ENCODE measurements around the gene ADCY2.

ADCY2 gene

DNA sequence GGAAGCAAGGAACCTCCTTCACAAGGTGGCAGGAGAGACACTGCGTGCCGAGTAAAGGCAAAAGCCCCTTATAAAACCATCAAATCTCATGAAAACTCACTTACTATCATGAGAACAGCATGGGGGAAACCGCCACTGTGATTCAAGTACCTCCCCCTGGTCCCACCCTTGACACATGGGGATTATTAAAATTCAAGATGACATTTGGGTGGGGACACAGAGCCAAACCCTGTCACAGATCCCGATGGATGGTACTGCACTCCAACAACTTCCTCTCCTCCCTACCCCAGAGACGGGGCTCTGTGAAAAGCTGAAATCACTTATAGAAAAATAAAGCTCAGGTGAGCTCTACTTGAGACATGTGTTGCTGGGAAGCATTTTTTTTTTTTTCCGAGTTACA is 10.3 kb upstream of the ADCY2 start:
- TF ChIP-seq, protein P1, sequence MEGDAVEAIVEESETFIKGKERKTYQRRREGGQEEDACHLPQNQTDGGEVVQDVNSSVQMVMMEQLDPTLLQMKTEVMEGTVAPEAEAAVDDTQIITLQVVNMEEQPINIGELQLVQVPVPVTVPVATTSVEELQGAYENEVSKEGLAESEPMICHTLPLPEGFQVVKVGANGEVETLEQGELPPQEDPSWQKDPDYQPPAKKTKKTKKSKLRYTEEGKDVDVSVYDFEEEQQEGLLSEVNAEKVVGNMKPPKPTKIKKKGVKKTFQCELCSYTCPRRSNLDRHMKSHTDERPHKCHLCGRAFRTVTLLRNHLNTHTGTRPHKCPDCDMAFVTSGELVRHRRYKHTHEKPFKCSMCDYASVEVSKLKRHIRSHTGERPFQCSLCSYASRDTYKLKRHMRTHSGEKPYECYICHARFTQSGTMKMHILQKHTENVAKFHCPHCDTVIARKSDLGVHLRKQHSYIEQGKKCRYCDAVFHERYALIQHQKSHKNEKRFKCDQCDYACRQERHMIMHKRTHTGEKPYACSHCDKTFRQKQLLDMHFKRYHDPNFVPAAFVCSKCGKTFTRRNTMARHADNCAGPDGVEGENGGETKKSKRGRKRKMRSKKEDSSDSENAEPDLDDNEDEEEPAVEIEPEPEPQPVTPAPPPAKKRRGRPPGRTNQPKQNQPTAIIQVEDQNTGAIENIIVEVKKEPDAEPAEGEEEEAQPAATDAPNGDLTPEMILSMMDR (IDR thresholded peaks at IDR 0.05; ENCODE audit: insufficient read depth, low read depth, low read length, missing control alignments), result no peak
- DNase-seq (ENCODE audit: low read depth), result no peak

DNA sequence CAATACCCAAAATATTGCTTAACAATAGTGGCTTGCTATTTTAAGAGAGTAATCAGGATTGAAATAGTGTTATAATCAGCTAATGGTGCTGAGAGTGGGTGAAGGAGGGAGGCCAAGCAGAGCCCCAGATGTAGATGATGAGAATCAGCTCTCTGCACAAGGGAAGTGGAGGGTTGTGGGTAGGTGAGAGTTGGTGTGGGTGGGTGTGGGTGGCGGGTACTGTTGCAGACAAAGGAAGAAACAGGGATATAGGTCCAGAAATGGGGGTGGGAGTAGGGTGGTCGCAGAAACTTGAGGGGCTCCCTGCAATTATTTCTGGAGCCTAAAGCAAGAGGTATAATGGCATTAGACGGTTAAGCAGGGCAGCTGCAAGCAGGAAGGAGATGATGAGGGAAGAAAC is 7.4 kb upstream of the ADCY2 start:
- TF ChIP-seq, protein P1 (IDR thresholded peaks at IDR 0.05; ENCODE audit: insufficient read depth, low read depth, low read length, missing control alignments), result no peak
- H3K4me3 ChIP-seq (ENCODE audit: low read length), result no peak overlapping the region
- DNase-seq (ENCODE audit: low read depth), result no peak

More for the DNA sequence above, 10.3 kb upstream of the ADCY2 start:
- H3K4me3 ChIP-seq (ENCODE audit: low read length), result no peak overlapping the region

DNA sequence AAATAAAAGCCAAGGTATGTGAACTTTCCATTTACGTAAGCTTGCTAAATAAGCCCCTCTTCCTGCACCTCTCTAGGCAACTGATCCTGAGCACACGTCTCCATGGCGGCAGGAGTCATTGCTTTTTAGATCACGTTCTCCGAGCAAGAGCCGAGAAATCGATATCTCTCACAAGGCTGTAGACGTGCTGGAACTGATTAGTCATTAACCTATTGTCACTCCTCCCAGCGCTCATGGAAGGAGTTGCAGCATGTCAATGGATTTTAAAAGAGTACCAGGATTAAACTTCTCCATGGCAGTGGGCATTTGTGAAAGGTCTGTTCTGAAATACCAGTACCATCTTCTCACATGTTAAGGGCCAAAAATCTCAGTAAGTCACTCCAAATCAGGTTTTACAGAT is 4.7 kb upstream of the ADCY2 start:
- TF ChIP-seq, protein P1 (IDR thresholded peaks at IDR 0.05; ENCODE audit: insufficient read depth, low read depth, low read length, missing control alignments), result peak; percentile 20
- no peak overlapping the region for H3K4me3 ChIP-seq (ENCODE audit: low read length)
- DNase-seq (ENCODE audit: low read depth), result peak; percentile 4

DNA sequence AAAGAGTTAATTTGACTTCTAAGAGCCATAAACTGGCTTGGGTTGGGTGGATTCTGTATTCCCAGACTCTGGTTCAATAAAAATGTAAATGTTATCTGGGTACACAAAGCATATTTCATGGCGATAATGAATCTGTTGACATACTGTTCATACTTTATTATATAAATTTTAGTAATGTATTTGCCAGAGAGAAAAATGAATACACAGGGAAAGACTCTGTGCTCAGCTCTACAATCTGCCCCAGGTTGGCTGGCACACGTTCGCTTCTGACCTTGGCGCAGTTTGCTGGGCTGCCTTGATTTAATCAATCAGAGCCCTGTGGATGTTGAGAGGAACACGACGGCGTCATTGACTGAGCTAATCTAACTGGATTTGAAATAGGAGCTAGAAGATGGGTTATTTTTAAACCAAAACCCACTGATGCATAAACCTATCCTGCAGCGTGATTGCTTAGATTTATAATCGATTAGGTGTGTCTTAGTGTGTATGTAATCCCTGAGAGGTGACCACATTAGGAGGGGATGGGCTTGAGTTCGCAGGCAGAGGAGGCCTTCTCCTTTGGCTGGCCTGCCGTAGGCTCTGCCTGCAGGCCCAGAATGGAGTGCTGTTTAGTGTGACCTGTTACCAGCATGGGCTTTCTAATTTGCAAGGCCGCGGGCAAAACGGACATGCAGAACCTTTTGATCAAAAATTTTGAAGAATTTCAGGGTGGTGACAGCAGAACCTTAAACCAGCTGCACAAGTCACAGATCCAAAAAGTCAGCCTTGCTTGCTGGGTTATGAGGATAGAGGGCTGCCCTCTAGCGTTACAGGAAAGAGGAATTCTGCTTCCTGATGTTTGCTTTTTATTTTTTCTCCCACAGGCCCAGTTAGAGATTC is 3.9 kb upstream of the ADCY2 start:
- no peak overlapping the region for H3K4me3 ChIP-seq (ENCODE audit: low read length)
- peak; percentile 44 for DNase-seq (ENCODE audit: low read depth)
- TF ChIP-seq, protein P1 (IDR thresholded peaks at IDR 0.05; ENCODE audit: insufficient read depth, low read depth, low read length, missing control alignments), result peak; percentile 68

DNA sequence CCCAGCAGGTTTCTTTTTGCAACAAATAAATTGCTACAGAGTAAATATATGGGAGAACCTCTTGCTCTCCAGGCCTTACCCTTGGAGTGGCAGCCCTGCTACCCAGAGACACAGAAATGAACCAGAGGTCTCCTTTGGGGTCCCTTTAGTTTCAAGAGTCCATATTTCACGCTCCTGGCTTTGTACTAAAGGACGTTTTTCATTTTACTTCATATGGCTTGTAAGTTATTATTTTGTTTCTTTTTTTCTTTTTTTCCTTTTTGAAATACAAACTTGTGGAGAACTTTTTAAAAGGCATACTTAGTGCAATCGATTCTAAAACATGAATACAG is 3.3 kb upstream of the ADCY2 start:
- DNase-seq (ENCODE audit: low read depth), result no peak
- TF ChIP-seq, protein P1 (IDR thresholded peaks at IDR 0.05; ENCODE audit: insufficient read depth, low read depth, low read length, missing control alignments), result no peak
- H3K4me3 ChIP-seq (ENCODE audit: low read length), result no peak overlapping the region

DNA sequence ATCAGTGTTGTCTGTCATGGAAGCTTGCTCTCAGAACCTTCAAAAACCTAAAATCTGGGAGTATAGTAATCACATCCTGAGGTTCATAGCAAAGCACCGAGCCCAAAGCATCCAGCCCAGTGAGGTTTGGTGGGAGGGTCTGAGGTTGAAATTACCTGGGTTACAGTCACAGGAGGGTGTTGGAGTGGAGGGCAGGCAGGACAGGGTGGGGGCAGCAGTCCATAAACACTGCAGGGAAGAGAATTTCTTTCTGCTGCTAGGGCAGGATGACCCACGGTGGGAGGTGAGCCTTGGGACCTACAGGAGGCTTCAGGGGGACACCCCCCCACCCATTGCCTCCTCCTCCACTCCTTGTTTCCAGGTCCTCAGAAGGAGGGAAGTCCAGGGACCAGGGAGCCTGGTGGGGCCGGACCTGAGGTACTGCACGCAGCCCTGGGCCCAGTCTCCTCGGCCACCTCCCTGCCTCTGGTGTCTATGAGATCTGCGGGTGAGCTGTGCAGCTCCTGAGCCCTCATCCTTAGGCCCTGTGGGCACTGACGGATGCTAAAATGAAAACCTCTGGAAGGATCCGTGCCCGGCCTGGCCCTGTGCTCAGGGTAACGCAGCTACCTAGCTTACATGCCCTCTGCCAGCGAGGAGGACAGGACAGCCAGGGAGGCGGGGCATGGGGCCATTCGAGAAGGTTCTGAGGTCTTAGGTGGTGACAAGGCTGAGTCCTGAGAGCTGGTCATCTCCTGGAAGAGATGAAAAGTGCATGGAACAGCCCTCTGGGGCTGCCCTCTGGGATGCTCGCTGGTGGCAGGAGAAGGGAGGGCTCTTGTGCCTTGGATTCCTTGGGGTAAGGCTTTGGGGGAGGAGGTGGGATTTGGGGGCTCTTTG is 1.8 kb upstream of the ADCY2 start:
- no peak for DNase-seq (ENCODE audit: low read depth)
- H3K4me3 ChIP-seq (ENCODE audit: low read length), result no peak overlapping the region
- TF ChIP-seq, protein P1 (IDR thresholded peaks at IDR 0.05; ENCODE audit: insufficient read depth, low read depth, low read length, missing control alignments), result no peak

Data from epithelial cell of esophagus (primary cell).